PC-3 (cell line): ENCODE measurements around the gene MPHOSPH9. TPM values are rescaled to one million over a fixed set of nuclear protein-coding genes. Genes with fewer than 3 reads are reported as not detected.

Experiments
- ATAC-seq: fragments of 200-7000 bp; cut with Tn5 transposase; 2 replicates; pipeline ENCODE4 v1.9.1; 2020; ENCODE audit warnings: mild to moderate bottlenecking, moderate library complexity
- BruUV-seq: library from RNA; stranded (reverse); fragments of 400-500 nt; replicated peaks from 2 replicates; lab custom pipeline; 2021; lab: Mats Ljungman, UMichigan
- CTCF ChIA-PET: fragments of 300-600 bp; sonication (Branson Sonifier 250); formaldehyde crosslinking; loops from one replicate; lab custom pipeline; 2022; ENCODE audit warnings: antibody characterized with exemption; lab: Charles Lee
- POLR2A ChIA-PET: fragments of 300-600 bp; sonication (Branson Sonifier 250); formaldehyde crosslinking; loops from one replicate; lab custom pipeline; 2022; ENCODE audit warnings: antibody characterized with exemption; ENCODE audit not compliant: unreplicated experiment; lab: Charles Lee
- DNase-seq: peaks from one replicate; pipeline ENCODE4 v3.0.0-alpha.2; 2015
- H2AFZ ChIP-seq: fragments of 300-600 bp; sonication (generic); 2 replicates; pipeline ENCODE4 v1.6.0; 2016; ENCODE audit warnings: antibody characterized with exemption, low read length
- H3F3A ChIP-seq: fragments of 300-600 bp; sonication (generic); one replicate; pipeline ENCODE4 v1.6.0; 2017; ENCODE audit warnings: antibody characterized with exemption, low read length, control low read depth, mild to moderate bottlenecking; ENCODE audit not compliant: unreplicated experiment
- H3K27ac ChIP-seq: fragments of 300-600 bp; sonication (generic); 2 replicates; pipeline ENCODE4 v1.5.1; 2016; ENCODE audit warnings: mild to moderate bottlenecking, low read length
- H3K27me3 ChIP-seq: fragments of 300-600 bp; sonication (generic); 2 replicates; pipeline ENCODE4 v1.6.1; 2016; ENCODE audit warnings: low read length, mixed read lengths
- H3K36me3 ChIP-seq: fragments of 300-600 bp; sonication (generic); 2 replicates; pipeline ENCODE4 v1.6.1; 2016; ENCODE audit warnings: low read depth, mixed run types, low read length, mixed read lengths
- H3K4me1 ChIP-seq: fragments of 300-600 bp; sonication (generic); 2 replicates; pipeline ENCODE4 v1.5.1; 2016; ENCODE audit warnings: low read length; ENCODE audit not compliant: insufficient read depth
- H3K4me2 ChIP-seq: fragments of 300-600 bp; sonication (generic); 2 replicates; pipeline ENCODE4 v1.6.0; 2016; ENCODE audit warnings: low read length
- H3K4me3 ChIP-seq: fragments of 300-600 bp; sonication (generic); 2 replicates; pipeline ENCODE4 v1.5.1; 2016; ENCODE audit warnings: mild to moderate bottlenecking, low read length, mixed read lengths
- H3K79me2 ChIP-seq: fragments of 300-600 bp; sonication (generic); 2 replicates; pipeline ENCODE4 v1.6.1; 2017; ENCODE audit warnings: low read length, mixed read lengths
- H3K9ac ChIP-seq: fragments of 300-600 bp; sonication (generic); 2 replicates; pipeline ENCODE4 v1.6.0; 2016; ENCODE audit warnings: mild to moderate bottlenecking, low read length
- H3K9me2 ChIP-seq: fragments of 300-600 bp; sonication (generic); replicated peaks from 2 replicates; pipeline ENCODE4 v1.6.1; 2016; ENCODE audit warnings: mixed run types, low read length, mixed read lengths
- H3K9me3 ChIP-seq: fragments of 300-600 bp; sonication (generic); 2 replicates; pipeline ENCODE4 v1.6.1; 2016; ENCODE audit warnings: low read length, mixed read lengths
- H4K20me1 ChIP-seq: fragments of 300-600 bp; sonication (generic); 2 replicates; pipeline ENCODE4 v1.6.1; 2016; ENCODE audit warnings: low read length, mixed read lengths
- EZH2 ChIP-seq: fragments of 300-600 bp; sonication (generic); IDR thresholded peaks from one replicate; pipeline ENCODE4 v1.6.1; 2017; ENCODE audit warnings: antibody characterized with exemption, mild to moderate bottlenecking, low read length; ENCODE audit not compliant: unreplicated experiment
- EZH2phosphoT487 ChIP-seq: fragments of 300-600 bp; sonication (generic); IDR thresholded peaks from 2 replicates; pipeline ENCODE4 v1.6.1; 2018; ENCODE audit warnings: mild to moderate bottlenecking, antibody characterized with exemption, low read length, borderline replicate concordance
- intact Hi-C: fragments of 100-400 bp; cut with micrococcal nuclease; formaldehyde crosslinking; loops from 2 replicates; pipeline ENCODE4 v1.9.0; 2023
- total RNA-seq: library from RNA; depleted of rRNA; stranded (reverse); fragments of >200 nt; gene quantifications from 2 replicates; pipeline ENCODE4 v1.2.3, GENCODE V29; 2014
- TF ChIP-seq, protein P1 (sequence below): fragments of 300-600 bp; sonication (generic); conservative IDR thresholded peaks from 2 replicates; pipeline ENCODE4 v1.5.1; 2017; ENCODE audit warnings: antibody characterized with exemption, low read depth, mild to moderate bottlenecking, low read length

The MPHOSPH9 gene
- total RNA-seq, 1 experiment from 2014 or later, result 42.5 TPM

- H3K27me3 ChIP-seq, result no peaks in the 10 kb centered on the region
- DNase-seq, result no peak
- peak; percentile 5 for ATAC-seq
- H2AFZ ChIP-seq, result peak overlapping the region; percentile 89
- H3K9me3 ChIP-seq, result no peaks in the 10 kb centered on the region
- no peaks in the 10 kb centered on the region for H3F3A ChIP-seq
- no peaks in the 10 kb centered on the region for H3K9me2 ChIP-seq
- POLR2A ChIA-PET, result interaction anchor here (0.5 to 1.1 kb wide), 8 partner anchors 16 to 350 kb away, joined by 3 to 14 read pairs (median 4); partner anchors contain the start of gene PITPNM2
- TSS peak; percentile 56 for BruUV-seq
- H3K4me3 ChIP-seq, result peak overlapping the region; percentile 99
- H3K9ac ChIP-seq, result peak overlapping the region; percentile 77
- no peaks in the 10 kb centered on the region for H4K20me1 ChIP-seq
- H3K79me2 ChIP-seq, result peaks cover 85% of the 10 kb centered on the region
- CTCF ChIA-PET, result interaction anchor here (0.8 to 1.8 kb wide), 2 partner anchors 82 to 188 kb away, joined by 4 to 10 read pairs; partner anchors contain the start of gene PITPNM2
- peak overlapping the region; percentile 37; the same call in 1 of the 2 replicates for H3K27ac ChIP-seq
- peaks cover 24% of the 10 kb centered on the region; the same call in 1 of the 2 replicates for H3K4me1 ChIP-seq
- intact Hi-C loops, result loop anchor here (2.0 to 5.0 kb wide), 3 partner anchors 70 to 258 kb away; partner anchors contain the start of gene OGFOD2
- peaks cover 5% of the 10 kb centered on the region; the same call in 1 of the 2 replicates for H3K36me3 ChIP-seq
- H3K4me2 ChIP-seq, result peak overlapping the region; percentile 96
- no peak for TF ChIP-seq EZH2phosphoT487
- TF ChIP-seq, protein P1, sequence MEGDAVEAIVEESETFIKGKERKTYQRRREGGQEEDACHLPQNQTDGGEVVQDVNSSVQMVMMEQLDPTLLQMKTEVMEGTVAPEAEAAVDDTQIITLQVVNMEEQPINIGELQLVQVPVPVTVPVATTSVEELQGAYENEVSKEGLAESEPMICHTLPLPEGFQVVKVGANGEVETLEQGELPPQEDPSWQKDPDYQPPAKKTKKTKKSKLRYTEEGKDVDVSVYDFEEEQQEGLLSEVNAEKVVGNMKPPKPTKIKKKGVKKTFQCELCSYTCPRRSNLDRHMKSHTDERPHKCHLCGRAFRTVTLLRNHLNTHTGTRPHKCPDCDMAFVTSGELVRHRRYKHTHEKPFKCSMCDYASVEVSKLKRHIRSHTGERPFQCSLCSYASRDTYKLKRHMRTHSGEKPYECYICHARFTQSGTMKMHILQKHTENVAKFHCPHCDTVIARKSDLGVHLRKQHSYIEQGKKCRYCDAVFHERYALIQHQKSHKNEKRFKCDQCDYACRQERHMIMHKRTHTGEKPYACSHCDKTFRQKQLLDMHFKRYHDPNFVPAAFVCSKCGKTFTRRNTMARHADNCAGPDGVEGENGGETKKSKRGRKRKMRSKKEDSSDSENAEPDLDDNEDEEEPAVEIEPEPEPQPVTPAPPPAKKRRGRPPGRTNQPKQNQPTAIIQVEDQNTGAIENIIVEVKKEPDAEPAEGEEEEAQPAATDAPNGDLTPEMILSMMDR, result no peak
- TF ChIP-seq EZH2, result no peak
Measured at GRCh38 chr12:123232472-123232806, 502 bp downstream of the MPHOSPH9 start.

DNA sequence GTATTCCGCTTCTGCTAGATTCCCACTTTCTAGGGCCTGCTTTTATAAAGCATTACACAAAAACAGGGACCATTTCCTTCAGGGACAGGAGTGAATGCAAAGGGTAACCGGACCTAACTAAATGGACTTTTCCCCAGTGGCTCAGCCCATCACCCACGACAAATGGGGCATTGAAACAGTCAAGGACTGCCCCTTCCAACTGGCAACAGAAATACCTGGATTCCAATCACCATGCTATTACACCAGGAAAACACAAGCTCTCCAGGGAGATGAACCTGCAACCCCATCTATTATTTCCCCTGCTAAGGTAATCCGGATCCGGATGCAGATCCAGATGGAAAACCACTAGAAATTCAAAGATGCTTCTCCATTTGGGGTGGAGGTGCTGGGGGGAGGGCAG is 1.0 kb downstream of the MPHOSPH9 start:
- peak overlapping the region; percentile 89 for H2AFZ ChIP-seq
- H3K27ac ChIP-seq, result no peak overlapping the region
- no TSS peak for BruUV-seq
- intact Hi-C loops, result loop anchor here (2.0 to 5.0 kb wide), 3 partner anchors 70 to 257 kb away; partner anchors contain the start of gene OGFOD2
- POLR2A ChIA-PET, result interaction anchor here (0.6 to 0.9 kb wide), 2 partner anchors 134 to 349 kb away, joined by 4 to 5 read pairs; no protein-coding TSS in a partner anchor
- H3K9ac ChIP-seq, result peak overlapping the region; percentile 77
- DNase-seq (no peak), ATAC-seq (no peak)
- H3K27me3 ChIP-seq, result no peaks in the 10 kb centered on the region
- CTCF ChIA-PET, result interaction anchor here (1.8 kb wide), 1 partner anchor 188 kb away, joined by 10 read pairs; no protein-coding TSS in a partner anchor
- H3K9me3 ChIP-seq, result no peaks in the 10 kb centered on the region
- H3F3A ChIP-seq, result no peaks in the 10 kb centered on the region
- H3K36me3 ChIP-seq, result peaks cover 5% of the 10 kb centered on the region; the same call in 1 of the 2 replicates
- H3K4me2 ChIP-seq, result peak overlapping the region; percentile 96
- TF ChIP-seq, protein P1, result no peak
- no peak for TF ChIP-seq EZH2
- no peak for TF ChIP-seq EZH2phosphoT487
- H3K79me2 ChIP-seq, result peaks cover 87% of the 10 kb centered on the region
- peak overlapping the region; percentile 99 for H3K4me3 ChIP-seq
- H3K4me1 ChIP-seq, result peaks cover 24% of the 10 kb centered on the region; the same call in 1 of the 2 replicates
- no peaks in the 10 kb centered on the region for H3K9me2 ChIP-seq
- no peaks in the 10 kb centered on the region for H4K20me1 ChIP-seq

DNA sequence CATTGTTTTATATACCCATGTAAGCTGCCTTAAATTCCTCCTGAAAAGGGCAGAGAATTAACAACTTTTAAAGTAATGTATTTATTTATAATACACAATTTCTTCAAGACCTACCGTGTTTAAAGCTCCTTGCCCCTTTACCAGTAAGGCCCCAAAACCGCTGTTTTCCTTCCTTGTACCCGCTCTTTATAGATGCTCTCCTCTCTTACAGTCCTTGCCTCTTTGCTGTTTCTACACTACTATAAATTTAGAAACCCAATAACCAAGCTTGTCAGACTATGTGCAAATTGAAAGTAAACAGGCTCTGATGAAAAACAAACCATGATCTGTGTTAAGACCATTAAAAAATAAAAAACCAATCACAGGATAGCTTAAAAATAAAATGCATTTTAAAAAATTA is 3.9 kb downstream of the MPHOSPH9 start:
- H3K4me2 ChIP-seq, result 0 out of 2 replicates have a peak overlapping the region, but pooled peaks have one; percentile 21
- H3K79me2 ChIP-seq, result peaks cover 58% of the 10 kb centered on the region
- POLR2A ChIA-PET, result interaction anchor here (0.6 kb wide), 1 partner anchor 1686 kb away, joined by 3 read pairs; the partner anchor contains the start of gene UBC
- no TSS peak for BruUV-seq
- ATAC-seq (no peak), DNase-seq (no peak)
- H3K9me2 ChIP-seq, result no peaks in the 10 kb centered on the region
- no peak overlapping the region for H3K27ac ChIP-seq
- H4K20me1 ChIP-seq, result no peaks in the 10 kb centered on the region
- H3K9me3 ChIP-seq, result no peaks in the 10 kb centered on the region
- H2AFZ ChIP-seq, result no peak overlapping the region
- TF ChIP-seq EZH2phosphoT487 (no peak), EZH2 (no peak)
- TF ChIP-seq, protein P1, result no peak
- no peaks in the 10 kb centered on the region for H3F3A ChIP-seq
- no peaks in the 10 kb centered on the region for H3K27me3 ChIP-seq
- no peak overlapping the region for H3K9ac ChIP-seq
- intact Hi-C loops, result no loop called here
- CTCF ChIA-PET, result interaction anchor here (0.6 kb wide), 1 partner anchor 9 kb away, joined by 8 read pairs; no protein-coding TSS in a partner anchor
- H3K4me1 ChIP-seq, result peaks cover 17% of the 10 kb centered on the region; the same call in 1 of the 2 replicates
- no peak overlapping the region for H3K4me3 ChIP-seq
- peaks cover 5% of the 10 kb centered on the region; the same call in 1 of the 2 replicates for H3K36me3 ChIP-seq
